HAP-1 (cell line): Measurements from ENCODE around the gene DLL1.

ENCODE experiments used
- DNase-seq, 2 experiments: peaks; one replicate each; pipeline ENCODE4 v3.0.0-alpha.2; 2016 to 2020; ENCODE audit warnings: low spot score in 2 of 2
- H3K27me3 ChIP-seq: fragments of 250-450 bp; sonication (Bioruptor Pico); 2 replicates; pipeline ENCODE4 v1.5.1; 2020; ENCODE audit warnings: low read depth, mild to moderate bottlenecking, moderate library complexity
- H3K36me3 ChIP-seq: fragments of 250-450 bp; sonication (Bioruptor Pico); replicated peaks from 2 replicates; pipeline ENCODE4 v1.5.1; 2020; ENCODE audit warnings: mild to moderate bottlenecking
- H3K4me1 ChIP-seq: fragments of 250-450 bp; sonication (Bioruptor Pico); 2 replicates; pipeline ENCODE4 v1.5.1; 2020; ENCODE audit warnings: mild to moderate bottlenecking
- H3K4me3 ChIP-seq: fragments of 250-450 bp; sonication (Bioruptor Pico); 2 replicates; pipeline ENCODE4 v1.5.1; 2020; ENCODE audit warnings: mild to moderate bottlenecking, moderate library complexity
- H3K9me3 ChIP-seq: fragments of 250-450 bp; sonication (Bioruptor Pico); 2 replicates; pipeline ENCODE4 v1.5.1; 2020; ENCODE audit warnings: mild to moderate bottlenecking, moderate library complexity
- in situ Hi-C: fragments of 300-500 bp; cut with MboI; formaldehyde crosslinking; loops from 3 replicates; pipeline ENCODE4 v1.14.3; 2020; ENCODE audit warnings: low sequenced_read_pairs, inconsistent platforms, mixed read lengths

DLL1 gene

GRCh38 chr6:170306324-170307079, 15.6 kb upstream of the DLL1 start, which contains the start of gene FAM120B:
TSS of gene FAM120B (plus strand) at chr6:170306758. CDS start at chr6:170317391, 10,633 bp downstream.
- Histone ChIP-seq H3K36me3 (0 out of 2 replicates have a peak, but pooled peaks cover 5% of the 10 kb centered on the region), H3K9me3 (peaks cover 2% of the 10 kb centered on the region; the same call in 1 of the 2 replicates), H3K27me3 (no peaks in the 10 kb centered on the region), H3K4me1 (peaks cover 27% of the 10 kb centered on the region), H3K4me3 (peak within 1 kb of the TSS; percentile 74)
- in situ Hi-C loops, result no loop called here
- DNase-seq, result peak; percentile 83 to 95

DNA sequence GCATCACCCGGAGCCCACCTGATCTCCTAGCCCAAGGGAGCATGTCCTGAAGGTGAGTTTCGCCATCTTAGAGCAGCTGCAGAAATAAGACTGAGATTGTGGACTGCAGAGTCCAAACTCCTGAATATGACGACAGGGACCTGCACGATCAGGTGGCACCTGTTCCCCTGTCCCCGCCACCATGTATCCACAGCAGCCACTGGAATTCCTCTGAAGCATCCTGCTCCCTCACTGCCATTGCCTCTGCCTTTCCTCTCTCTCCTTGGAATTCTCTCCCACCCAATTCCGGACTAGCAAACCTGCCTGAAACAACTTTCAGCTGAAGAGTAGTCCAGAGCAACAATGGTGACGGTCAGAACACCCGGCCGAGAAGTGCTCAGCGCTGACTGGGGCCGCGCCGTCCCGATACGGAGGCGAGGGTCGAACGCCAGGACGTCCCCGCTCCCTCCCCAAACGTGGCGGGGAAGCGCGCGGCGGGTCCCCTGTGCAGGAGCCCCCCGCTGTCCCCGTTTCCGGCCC, 15.0 kb upstream of the DLL1 start:
- Histone ChIP-seq H3K9me3 (peaks cover 6% of the 10 kb centered on the region), H3K27me3 (no peaks in the 10 kb centered on the region), H3K4me1 (peaks cover 27% of the 10 kb centered on the region), H3K4me3 (peak overlapping the region; percentile 74), H3K36me3 (no peaks in the 10 kb centered on the region)
- no peak for DNase-seq
- in situ Hi-C loops, result no loop called here

DNA sequence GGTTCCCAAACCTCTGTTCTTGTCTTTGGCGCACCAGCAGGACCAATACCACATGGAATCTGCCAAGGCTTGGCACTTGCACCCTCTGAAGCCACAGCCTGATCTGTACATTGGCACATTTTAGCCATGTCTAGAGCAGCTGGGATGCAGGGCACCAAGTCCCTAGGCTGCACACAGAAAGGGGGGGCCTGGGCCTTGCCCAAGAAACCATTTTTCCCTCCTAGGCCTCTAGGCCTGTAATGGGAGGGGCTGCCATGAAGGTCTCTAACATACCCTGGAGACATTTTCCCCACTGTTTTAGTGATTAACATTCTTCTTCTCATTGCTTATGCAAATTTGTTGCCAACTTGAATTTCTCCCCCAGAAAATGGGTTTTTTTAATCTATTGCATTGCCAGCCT, 10.3 kb upstream of the DLL1 start:
- peaks cover 7% of the 10 kb centered on the region for H3K9me3 ChIP-seq
- DNase-seq, result no peak
- peaks cover 23% of the 10 kb centered on the region for H3K4me1 ChIP-seq
- H3K27me3 ChIP-seq, result no peaks in the 10 kb centered on the region
- no peak overlapping the region for H3K4me3 ChIP-seq
- H3K36me3 ChIP-seq, result no peaks in the 10 kb centered on the region
- in situ Hi-C loops, result no loop called here

- Histone ChIP-seq H3K4me1 (peaks cover 21% of the 10 kb centered on the region), H3K4me3 (no peak overlapping the region), H3K36me3 (no peaks in the 10 kb centered on the region), H3K9me3 (peaks cover 7% of the 10 kb centered on the region), H3K27me3 (peaks cover 14% of the 10 kb centered on the region)
- DNase-seq, result no peak
- in situ Hi-C loops, result no loop called here
Observed at GRCh38 chr6:170298688-170299087, 7.8 kb upstream of the DLL1 start.

- no peak overlapping the region for H3K4me3 ChIP-seq
Observed at GRCh38 chr6:170297576-170298330, 6.9 kb upstream of the DLL1 start.

GRCh38 chr6:170296746-170297575, 6.1 kb upstream of the DLL1 start:
- Histone ChIP-seq H3K4me1 (peaks cover 21% of the 10 kb centered on the region), H3K9me3 (peaks cover 7% of the 10 kb centered on the region), H3K36me3 (no peaks in the 10 kb centered on the region), H3K27me3 (peaks cover 31% of the 10 kb centered on the region), H3K4me3 (no peak overlapping the region)
- peak; percentile 75 to 80 for DNase-seq
- in situ Hi-C loops, result no loop called here

More at GRCh38 chr6:170297576-170298330, 6.9 kb upstream of the DLL1 start:
- peaks cover 21% of the 10 kb centered on the region for H3K4me1 ChIP-seq
- H3K27me3 ChIP-seq, result peaks cover 23% of the 10 kb centered on the region
- in situ Hi-C loops, result no loop called here
- DNase-seq, result peak; percentile 74 to 87
- peaks cover 7% of the 10 kb centered on the region for H3K9me3 ChIP-seq
- H3K36me3 ChIP-seq, result no peaks in the 10 kb centered on the region

DNA sequence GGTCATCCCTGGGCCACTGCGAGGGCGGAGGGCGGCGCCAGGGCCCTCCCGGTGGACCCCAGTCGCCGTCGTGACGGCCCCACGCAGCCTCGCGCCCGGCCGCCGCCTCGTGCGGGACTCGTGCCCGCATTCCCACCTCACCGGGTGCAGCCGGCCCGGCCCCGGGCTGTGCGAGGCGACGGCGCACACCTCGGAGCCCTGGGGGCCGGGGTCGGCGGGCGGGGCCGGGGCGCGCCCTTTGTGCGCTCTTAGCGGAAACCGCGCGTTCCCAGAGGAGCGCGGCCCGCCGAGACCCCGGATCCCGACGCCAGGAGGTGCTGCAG, 5.5 kb upstream of the DLL1 start:
- Histone ChIP-seq H3K4me1 (peaks cover 21% of the 10 kb centered on the region), H3K9me3 (peaks cover 4% of the 10 kb centered on the region), H3K4me3 (no peak overlapping the region), H3K36me3 (no peaks in the 10 kb centered on the region), H3K27me3 (peaks cover 37% of the 10 kb centered on the region)
- in situ Hi-C loops, result no loop called here
- DNase-seq, result no peak

GRCh38 chr6:170295510-170296422, 4.9 kb upstream of the DLL1 start:
- in situ Hi-C loops, result no loop called here
- peaks cover 40% of the 10 kb centered on the region for H3K27me3 ChIP-seq

GRCh38 chr6:170294813-170295509, 4.1 kb upstream of the DLL1 start:
- Histone ChIP-seq H3K27me3 (peaks cover 49% of the 10 kb centered on the region), H3K36me3 (no peaks in the 10 kb centered on the region), H3K4me1 (peaks cover 21% of the 10 kb centered on the region), H3K9me3 (no peaks in the 10 kb centered on the region), H3K4me3 (peak overlapping the region; percentile 24; the same call in 1 of the 2 replicates)
- in situ Hi-C loops, result no loop called here
- DNase-seq, result no peak

More at GRCh38 chr6:170295510-170296422, 4.9 kb upstream of the DLL1 start:
- Histone ChIP-seq H3K36me3 (no peaks in the 10 kb centered on the region), H3K4me1 (peaks cover 21% of the 10 kb centered on the region), H3K4me3 (peak overlapping the region; percentile 24), H3K9me3 (no peaks in the 10 kb centered on the region; the same call in 1 of the 2 replicates)
- DNase-seq, result peak; percentile 76 to 82

GRCh38 chr6:170294298-170294730, 3.4 kb upstream of the DLL1 start:
- no peaks in the 10 kb centered on the region for H3K9me3 ChIP-seq
- H3K4me3 ChIP-seq, result no peak overlapping the region
- in situ Hi-C loops, result no loop called here
- H3K4me1 ChIP-seq, result peaks cover 21% of the 10 kb centered on the region
- no peak for DNase-seq
- H3K27me3 ChIP-seq, result peaks cover 54% of the 10 kb centered on the region
- H3K36me3 ChIP-seq, result no peaks in the 10 kb centered on the region

- Histone ChIP-seq H3K27me3 (peaks cover 60% of the 10 kb centered on the region), H3K4me3 (no peak overlapping the region), H3K9me3 (no peaks in the 10 kb centered on the region), H3K36me3 (no peaks in the 10 kb centered on the region), H3K4me1 (peaks cover 21% of the 10 kb centered on the region)
- in situ Hi-C loops, result no loop called here
- no peak for DNase-seq
Observed at GRCh38 chr6:170293341-170294231, 2.7 kb upstream of the DLL1 start.
